Muscle layer of colon (tissue), 2 donors: ENCODE measurements around the gene OTUD5.
"Not testable (repeated sequence)": the region's sequence is repeated elsewhere in the genome, so short reads cannot be mapped to it uniquely, and the experiment has no call there.

Source experiments
- H3K27ac ChIP-seq: one replicate; pipeline ENCODE4 v1.7.0; 2013; ENCODE audit warnings: low read depth, mild to moderate bottlenecking, low read length, moderate library complexity
- H3K27me3 ChIP-seq, 2 donors: one replicate each; pipeline ENCODE4 v1.7.0; 2013; ENCODE audit warnings: low read length in 2 of 2, mild to moderate bottlenecking in 2 of 2; ENCODE audit not compliant: insufficient read depth in 2 of 2, control insufficient read depth in 1 of 2
- H3K36me3 ChIP-seq: one replicate; pipeline ENCODE4 v1.7.0; 2013; ENCODE audit warnings: mild to moderate bottlenecking, low read length; ENCODE audit not compliant: insufficient read depth
- H3K4me1 ChIP-seq: one replicate; pipeline ENCODE4 v1.7.0; 2013; ENCODE audit warnings: mild to moderate bottlenecking, low read length; ENCODE audit not compliant: insufficient read depth
- H3K4me3 ChIP-seq, 2 donors: one replicate each; pipeline ENCODE4 v1.7.0; 2013; ENCODE audit warnings: low read length in 2 of 2, low read depth in 1 of 2, mild to moderate bottlenecking in 1 of 2, moderate library complexity in 1 of 2
- H3K9ac ChIP-seq: one replicate; pipeline ENCODE4 v1.7.0; 2013; ENCODE audit warnings: low read length
- H3K9me3 ChIP-seq: one replicate; pipeline ENCODE4 v1.7.0; 2013; ENCODE audit warnings: mild to moderate bottlenecking, low read length
- donor health status: abdominal sarcoma.
- donor health status: Adenocarcinoma of cecum.

The OTUD5 gene

DNA sequence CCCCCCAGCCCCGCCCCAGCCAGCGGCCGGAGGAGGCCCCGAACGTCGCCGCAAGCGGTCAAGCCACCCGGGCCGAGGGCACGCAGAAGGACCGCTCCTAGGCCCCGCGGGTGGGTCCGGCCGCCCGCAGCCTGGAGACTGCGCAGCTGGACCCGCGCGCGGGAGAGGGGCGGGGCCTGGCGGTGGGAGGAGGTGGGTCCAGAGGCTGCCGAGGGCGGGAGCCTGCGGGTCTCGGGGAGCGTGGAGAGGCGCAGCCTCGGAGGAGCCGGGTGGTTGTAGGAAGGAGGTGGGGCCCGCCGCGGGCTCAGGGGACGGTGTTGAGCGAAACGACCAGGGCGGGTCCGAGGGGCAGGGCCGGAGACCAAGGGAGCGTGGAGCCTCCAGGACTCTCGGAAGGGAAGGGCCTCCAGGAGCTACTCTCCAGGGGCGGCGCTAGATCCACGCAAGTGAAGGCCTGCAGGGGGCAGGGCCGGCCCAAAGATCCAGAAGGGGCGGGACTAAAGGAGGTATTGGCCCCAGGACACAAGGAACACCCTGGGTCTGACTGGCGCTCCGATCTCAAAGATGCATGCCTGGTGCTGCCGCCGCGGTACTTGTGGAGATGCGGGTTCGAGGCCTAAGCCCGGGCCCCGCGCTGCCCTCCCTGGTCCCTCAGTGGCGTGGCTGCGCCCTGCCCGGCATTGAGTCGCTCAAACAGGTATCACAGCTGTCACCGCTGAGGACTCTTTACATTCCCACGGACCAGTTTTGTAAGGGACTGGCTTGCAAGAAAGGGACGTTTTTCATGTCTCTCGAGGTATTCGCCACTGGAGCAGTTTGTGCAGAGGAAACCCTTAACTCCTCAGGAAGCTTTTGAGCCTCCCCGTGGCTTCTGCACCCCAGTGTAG, 65.8 kb downstream of the OTUD5 start:
- H3K4me1 ChIP-seq, result peaks cover 5% of the 10 kb centered on the region
- no peaks in the 10 kb centered on the region for H3K9me3 ChIP-seq
- H3K4me3 ChIP-seq, result peak overlapping the region; percentile 50 to 61
- H3K36me3 ChIP-seq, result peaks cover 5% of the 10 kb centered on the region
- no peak overlapping the region for H3K9ac ChIP-seq
- peaks cover 0 to 10% of the 10 kb centered on the region in 2 donors for H3K27me3 ChIP-seq
- H3K27ac ChIP-seq, result peak overlapping the region; percentile 52

DNA sequence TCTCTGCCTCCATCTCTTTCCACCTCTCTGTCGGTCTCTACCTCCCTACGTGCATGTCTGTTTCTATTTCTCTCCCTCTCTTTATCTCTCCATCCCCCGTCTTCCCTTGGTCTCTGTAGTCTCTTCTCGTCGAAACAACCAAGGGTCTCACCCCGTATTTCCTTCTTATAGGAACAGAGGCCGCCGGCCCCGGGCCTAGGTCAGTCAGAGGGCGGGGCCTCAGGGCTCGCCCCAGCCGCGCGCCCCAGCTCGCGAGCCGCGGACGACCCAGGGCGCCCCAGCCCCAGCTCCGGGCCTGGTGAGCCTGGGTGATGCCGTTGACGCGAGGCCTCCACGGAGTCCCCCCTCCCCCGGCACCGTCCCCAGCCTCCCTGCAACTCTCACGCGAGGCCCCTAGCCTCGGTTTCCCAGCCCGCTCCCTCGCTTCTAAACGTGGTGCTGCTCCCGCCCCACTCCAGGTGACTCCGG, 66.4 kb downstream of the OTUD5 start:
- Histone ChIP-seq H3K4me3 (peak overlapping the region; percentile 50 to 61), H3K4me1 (no peaks in the 10 kb centered on the region), H3K36me3 (peaks cover 5% of the 10 kb centered on the region), H3K9me3 (no peaks in the 10 kb centered on the region), H3K9ac (peak overlapping the region; percentile 19), H3K27me3 (peaks cover 0 to 10% of the 10 kb centered on the region in 2 donors), H3K27ac (peak overlapping the region; percentile 44)

- Histone ChIP-seq H3K9me3 (no peaks in the 10 kb centered on the region), H3K9ac (peak overlapping the region; percentile 19), H3K4me1 (no peaks in the 10 kb centered on the region), H3K36me3 (peaks cover 4% of the 10 kb centered on the region), H3K4me3 (peak overlapping the region; percentile 50 to 61), H3K27ac (no peak overlapping the region), H3K27me3 (peaks cover 0 to 10% of the 10 kb centered on the region in 2 donors)
Observed at GRCh38 chrX:48890296-48890925, 67.0 kb downstream of the OTUD5 start.

DNA sequence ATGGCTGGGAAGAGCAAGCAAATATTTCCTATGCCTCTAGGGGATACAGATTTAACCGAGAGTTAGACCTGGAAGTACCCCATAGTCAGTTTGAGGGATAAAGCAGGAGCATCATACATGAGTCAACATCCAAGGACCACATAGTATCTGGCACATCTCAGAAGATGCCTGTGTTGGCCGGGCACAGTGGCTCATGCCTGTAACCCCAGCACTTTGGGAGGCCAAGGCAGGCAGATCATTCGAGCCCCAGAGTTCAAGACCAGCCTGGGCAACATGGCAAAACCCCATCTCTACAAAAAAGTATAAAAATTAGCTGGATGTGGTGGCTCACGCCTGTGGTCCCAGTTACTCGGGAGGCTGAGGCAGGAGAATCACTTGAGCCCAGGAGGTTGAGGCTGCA, 70.8 kb downstream of the OTUD5 start:
- not testable (repeated sequence) for H3K4me3 ChIP-seq, H3K36me3 ChIP-seq, H3K27ac ChIP-seq, H3K9me3 ChIP-seq, H3K4me1 ChIP-seq, H3K9ac ChIP-seq
- peaks cover 0 to 10% of the 10 kb centered on the region in 2 donors for H3K27me3 ChIP-seq

- Histone ChIP-seq H3K4me3 (no peak overlapping the region), H3K36me3 (no peaks in the 10 kb centered on the region), H3K9me3 (no peaks in the 10 kb centered on the region)
Observed at GRCh38 chrX:48883729-48884128, 73.7 kb downstream of the OTUD5 start.

GRCh38 chrX:48876944-48877343, 80.5 kb downstream of the OTUD5 start:
- not testable (repeated sequence) for H3K4me3 ChIP-seq, H3K4me1 ChIP-seq, H3K36me3 ChIP-seq, H3K9ac ChIP-seq, H3K27me3 ChIP-seq, H3K27ac ChIP-seq, H3K9me3 ChIP-seq

More at GRCh38 chrX:48883729-48884128, 73.7 kb downstream of the OTUD5 start:
- H3K9ac ChIP-seq, result no peak overlapping the region
- H3K4me1 ChIP-seq, result no peaks in the 10 kb centered on the region
- H3K27me3 ChIP-seq, result no peaks in the 10 kb centered on the region
- H3K27ac ChIP-seq, result no peak overlapping the region
